Stimulated activated effector memory CD8-positive, alpha-beta T cell treated with anti-CD3 and anti-CD28 coated beads, Interleukin-12 subunit alpha, Interleukin-12 subunit beta, amount 100 ng/mL, for 72 hours (primary cell): ENCODE results near the gene MOCOS.

ENCODE experiments used
- ATAC-seq: fragments of 150-1000 bp; cut with Tn5 transposase; 2 replicates; pipeline ENCODE4 v1.10.0; 2021
- DNase-seq, 2 donors: peaks; one replicate each; pipeline ENCODE4 v3.0.0; 2021 to 2022; ENCODE audit warnings: low spot score in 2 of 2
- H3K27ac Mint-ChIP-seq: one replicate; pipeline ENCODE4 v1.8.0; 2022; ENCODE audit warnings: mild to moderate bottlenecking, mixed read lengths
- H3K36me3 Mint-ChIP-seq: one replicate; pipeline ENCODE4 v1.8.0; 2022; ENCODE audit warnings: mild to moderate bottlenecking, mixed read lengths
- H3K4me1 Mint-ChIP-seq: one replicate; pipeline ENCODE4 v1.8.0; 2022; ENCODE audit warnings: mixed read lengths
- H3K4me3 Mint-ChIP-seq: one replicate; pipeline ENCODE4 v1.8.0; 2022; ENCODE audit warnings: mild to moderate bottlenecking, mixed read lengths
- H3K9me3 Mint-ChIP-seq: one replicate; pipeline ENCODE4 v1.8.0; 2022; ENCODE audit warnings: mixed read lengths

Gene MOCOS

GRCh38 chr18:36309436-36310391, 122.4 kb downstream of the MOCOS start:
- H3K27ac Mint-ChIP-seq = no peak overlapping the region

GRCh38 chr18:36311026-36311570, 123.8 kb downstream of the MOCOS start:
- ATAC-seq (no peak), DNase-seq (no peak)
- no peaks in the 10 kb centered on the region for H3K9me3 Mint-ChIP-seq
- H3K4me3 Mint-ChIP-seq = no peak overlapping the region
- no peaks in the 10 kb centered on the region for H3K4me1 Mint-ChIP-seq
- H3K36me3 Mint-ChIP-seq = no peaks in the 10 kb centered on the region
- H3K27ac Mint-ChIP-seq = no peak overlapping the region

More at GRCh38 chr18:36309436-36310391, 122.4 kb downstream of the MOCOS start:
- DNase-seq (no peak), ATAC-seq (peak; percentile 55)
- Mint-ChIP-seq H3K4me1 (no peaks in the 10 kb centered on the region), H3K4me3 (no peak overlapping the region), H3K36me3 (no peaks in the 10 kb centered on the region), H3K9me3 (no peaks in the 10 kb centered on the region)

- no peak overlapping the region for H3K4me3 Mint-ChIP-seq
- no peaks in the 10 kb centered on the region for H3K9me3 Mint-ChIP-seq
- H3K4me1 Mint-ChIP-seq = no peaks in the 10 kb centered on the region
- no peak for DNase-seq
- no peak overlapping the region for H3K27ac Mint-ChIP-seq
- H3K36me3 Mint-ChIP-seq = no peaks in the 10 kb centered on the region
- no peak for ATAC-seq
These were observed 125.6 kb downstream of the MOCOS start for GRCh38 chr18:36312806-36313395.

GRCh38 chr18:36314098-36314497, 126.8 kb downstream of the MOCOS start:
- Mint-ChIP-seq H3K36me3 (no peaks in the 10 kb centered on the region), H3K4me3 (no peak overlapping the region), H3K4me1 (no peaks in the 10 kb centered on the region), H3K27ac (no peak overlapping the region), H3K9me3 (peaks cover 2% of the 10 kb centered on the region)
- ATAC-seq (no peak), DNase-seq (no peak)

- Mint-ChIP-seq H3K36me3 (no peaks in the 10 kb centered on the region), H3K4me3 (no peak overlapping the region), H3K27ac (no peak overlapping the region), H3K9me3 (peaks cover 3% of the 10 kb centered on the region), H3K4me1 (no peaks in the 10 kb centered on the region)
- ATAC-seq (no peak), DNase-seq (no peak)
These were observed 127.5 kb downstream of the MOCOS start for GRCh38 chr18:36314754-36315153.

- Mint-ChIP-seq H3K36me3 (no peaks in the 10 kb centered on the region), H3K27ac (no peak overlapping the region), H3K4me1 (no peaks in the 10 kb centered on the region), H3K4me3 (no peak overlapping the region), H3K9me3 (peaks cover 3% of the 10 kb centered on the region)
- no peak for DNase-seq
- ATAC-seq = peak; percentile 8
These were observed 128.4 kb downstream of the MOCOS start for GRCh38 chr18:36315736-36316135.

GRCh38 chr18:36316246-36316645, 128.9 kb downstream of the MOCOS start:
- no peaks in the 10 kb centered on the region for H3K36me3 Mint-ChIP-seq
- no peak overlapping the region for H3K27ac Mint-ChIP-seq
- H3K9me3 Mint-ChIP-seq = peaks cover 3% of the 10 kb centered on the region
- H3K4me1 Mint-ChIP-seq = no peaks in the 10 kb centered on the region
- DNase-seq (no peak), ATAC-seq (no peak)
- no peak overlapping the region for H3K4me3 Mint-ChIP-seq
